Endothelial cell of umbilical vein (primary cell): ENCODE measurements around the gene DMBT1. TPM values are rescaled to one million over a fixed set of nuclear protein-coding genes. Genes with fewer than 3 reads are reported as not detected.

Experiments used
- BruUV-seq: library from RNA; stranded (reverse); fragments of 400-500 nt; replicated peaks from 2 replicates; lab custom pipeline; 2021; lab: Mats Ljungman, UMichigan
- CTCF ChIA-PET: fragments of 300-600, 350-600 bp; sonication (Branson Sonifier 250); formaldehyde crosslinking; loops from one replicate; lab custom pipeline; 2021; ENCODE audit warnings: antibody characterized with exemption, inconsistent platforms; lab: Charles Lee
- POLR2A ChIA-PET: fragments of 300-600, 350-600 bp; sonication (Branson Sonifier 250); formaldehyde crosslinking; loops from one replicate; lab custom pipeline; 2021; ENCODE audit warnings: antibody characterized with exemption, inconsistent platforms; lab: Charles Lee
- DNase-seq: peaks from one replicate; pipeline ENCODE4 v3.0.0-alpha.2; 2011; ENCODE audit warnings: low read depth, low spot score
- FAIRE-seq: peaks from 2 replicates; lab custom pipeline; 2011; peaks lifted over from hg19 to GRCh38; lab: Jason Lieb, UNC
- H2AFZ ChIP-seq: 2 replicates; pipeline ENCODE4 v1.6.0; 2012; ENCODE audit warnings: low read depth, low read length, control low read depth, inconsistent platforms
- H3K27ac ChIP-seq: 2 replicates; pipeline ENCODE4 v1.5.1; 2011; ENCODE audit warnings: low read depth, mild to moderate bottlenecking, control low read depth, low read length, moderate library complexity; ENCODE audit not compliant: insufficient read depth
- H3K27me3 ChIP-seq, 2 experiments: 2 replicates each; pipeline versions ENCODE4 v1.6.0 to v1.6.1; 2011; ENCODE audit warnings: low read length in 2 of 2, mixed read lengths in 1 of 2; ENCODE audit not compliant: control insufficient read depth in 2 of 2, insufficient read depth in 2 of 2
- H3K36me3 ChIP-seq, 2 experiments: 2 replicates in 1 of 2; 3 replicates in 1 of 2; pipeline ENCODE4 v1.5.1; 2011; ENCODE audit warnings: low read length in 2 of 2, mild to moderate bottlenecking in 1 of 2, moderate library complexity in 1 of 2; ENCODE audit not compliant: control insufficient read depth in 2 of 2, insufficient read depth in 2 of 2; ENCODE audit errors: extremely low read depth in 1 of 2
- H3K4me1 ChIP-seq: 3 replicates; pipeline ENCODE4 v1.5.1; 2011; ENCODE audit warnings: mild to moderate bottlenecking, low read length; ENCODE audit not compliant: control insufficient read depth, insufficient read depth; ENCODE audit errors: extremely low read depth
- H3K4me2 ChIP-seq: 2 replicates; pipeline ENCODE4 v1.6.1; 2011; ENCODE audit warnings: low read length, control low read depth, mixed read lengths; ENCODE audit not compliant: insufficient read depth
- H3K4me3 ChIP-seq, 3 experiments: fragments of 200-600 bp in 1 of 3; sonication (generic), shearing (Covaris generic) in 1 of 3; replicated peaks in 1 of 3; 2 replicates each; pipeline ENCODE4 v1.5.1; 2011 to 2016; ENCODE audit warnings: control low read depth in 3 of 3, low read length in 3 of 3, mild to moderate bottlenecking in 2 of 3, inconsistent platforms in 1 of 3, low read depth in 1 of 3, moderate library complexity in 1 of 3; ENCODE audit not compliant: insufficient read depth in 1 of 3
- H3K79me2 ChIP-seq: 2 replicates; pipeline ENCODE4 v1.6.0; 2012; ENCODE audit warnings: low read length, inconsistent platforms; ENCODE audit not compliant: control insufficient read depth, insufficient read depth
- H3K9ac ChIP-seq: replicated peaks from 2 replicates; pipeline ENCODE3; 2011; ENCODE audit warnings: low read length, control low read depth; ENCODE audit not compliant: insufficient read depth; ENCODE audit errors: extremely low read depth
- H3K9me1 ChIP-seq: replicated peaks from 3 replicates; pipeline ENCODE4 v1.6.0; 2011; ENCODE audit warnings: mild to moderate bottlenecking, low read length; ENCODE audit not compliant: control insufficient read depth, insufficient read depth; ENCODE audit errors: extremely low read depth
- H3K9me3 ChIP-seq: replicated peaks from 2 replicates; pipeline ENCODE4 v1.5.1; 2012; ENCODE audit warnings: low read length, inconsistent platforms; ENCODE audit not compliant: control insufficient read depth, insufficient read depth
- H4K20me1 ChIP-seq: replicated peaks from 2 replicates; pipeline ENCODE3; 2011; ENCODE audit warnings: mild to moderate bottlenecking, low read length; ENCODE audit not compliant: control insufficient read depth, insufficient read depth; ENCODE audit errors: extremely low read depth
- CTCF ChIP-seq, 2 donors: IDR thresholded peaks; 1 replicate in 1 of 2; 2 replicates in 1 of 2; pipeline ENCODE4 v1.5.1; 2011; ENCODE audit warnings: low read length in 2 of 2, mild to moderate bottlenecking in 2 of 2, moderate library complexity in 2 of 2, control low read depth in 1 of 2, inconsistent platforms in 1 of 2, low read depth in 1 of 2; ENCODE audit not compliant: insufficient read depth in 1 of 2; ENCODE audit errors: extremely low read depth in 1 of 2
- EZH2 ChIP-seq: IDR thresholded peaks from 2 replicates; pipeline ENCODE4 v1.6.1; 2012; ENCODE audit warnings: borderline replicate concordance, low read depth, mild to moderate bottlenecking, moderate library complexity, low read length, inconsistent platforms; ENCODE audit not compliant: severe bottlenecking
- FOS ChIP-seq: IDR thresholded peaks from 2 replicates; pipeline ENCODE4 v1.6.1; 2011; ENCODE audit warnings: mild to moderate bottlenecking, low read length, moderate library complexity, borderline replicate concordance; ENCODE audit not compliant: insufficient read depth
- GATA2 ChIP-seq: IDR thresholded peaks from 2 replicates; pipeline ENCODE4 v1.7.0; 2011; ENCODE audit warnings: low read depth, mild to moderate bottlenecking, moderate library complexity, mixed read lengths, low read length; ENCODE audit not compliant: insufficient read length, insufficient read depth
- JUN ChIP-seq: IDR thresholded peaks from 2 replicates; pipeline ENCODE4 v1.6.1; 2011; ENCODE audit warnings: borderline replicate concordance, low read depth; ENCODE audit not compliant: insufficient read length, insufficient read depth
- MAX ChIP-seq: IDR thresholded peaks from 2 replicates; pipeline ENCODE4 v1.6.1; 2011; ENCODE audit not compliant: insufficient read depth, insufficient read length
- MYC ChIP-seq: IDR thresholded peaks from one replicate; pipeline ENCODE4 v1.6.1; 2011; ENCODE audit warnings: mild to moderate bottlenecking, low read depth, low read length
- POLR2A ChIP-seq: IDR thresholded peaks from 2 replicates; pipeline ENCODE4 v1.6.1; 2012; ENCODE audit warnings: low read depth, mild to moderate bottlenecking, control low read depth, low read length
- POLR2AphosphoS5 ChIP-seq: IDR thresholded peaks from 2 replicates; pipeline ENCODE4 v1.6.1; 2012; ENCODE audit warnings: low read depth, mild to moderate bottlenecking, control low read depth, low read length, moderate library complexity; ENCODE audit not compliant: insufficient read depth
- dilution Hi-C: fragments of 300-500 bp; cut with MboI; formaldehyde crosslinking; loops from one replicate; pipeline ENCODE4 v1.15.0; 2019; ENCODE audit warnings: low sequenced_read_pairs; ENCODE audit not compliant: extremely low pct_ligation_motif_present
- intact Hi-C: fragments of 100-400 bp; cut with micrococcal nuclease; formaldehyde crosslinking; loops from one replicate; pipeline ENCODE4 v1.10.0; 2022
- polyA plus RNA-seq, 4 experiments: library from polyadenylated mRNA; depleted of rRNA in 3 of 4; stranded (reverse) in 3 of 4; unstranded in 1 of 4; fragments of >200 nt; gene quantifications; 2 replicates each; pipeline versions ENCODE4 v1.2.1 to v1.2.3, GENCODE V29; 2011 to 2012; ENCODE audit warnings: missing spikeins in 1 of 4
- total RNA-seq: library from RNA; stranded (reverse); gene quantifications from 2 replicates; pipeline ENCODE4 v1.2.3, GENCODE V29; 2021

DMBT1 gene
- total and polyA plus RNA-seq, 2 donors (not counting 3 experiments of a cell fraction or from before 2014, with no cell fraction given): 0.01 TPM; not detected in 1

- ChIA-PET POLR2A (no interaction called here), CTCF (interaction anchor here (1.3 kb wide), 1 partner anchor 57 kb away, joined by 4 read pairs; no protein-coding TSS in a partner anchor)
- dilution Hi-C loops (no loop called here), intact Hi-C loops (no loop called here)
- no peaks in the 10 kb centered on the region for H3K79me2 ChIP-seq
- no peak overlapping the region for H3K4me2 ChIP-seq
- H3K27me3 ChIP-seq: no peaks in the 10 kb centered on the region
- H3K4me1 ChIP-seq: no peaks in the 10 kb centered on the region
- no peak overlapping the region for H3K27ac ChIP-seq
- H3K36me3 ChIP-seq: no peaks in the 10 kb centered on the region
- TF ChIP-seq MYC: no peak
- no peak for TF ChIP-seq POLR2AphosphoS5
- no peak for TF ChIP-seq JUN
- TF ChIP-seq MAX: no peak
- TF ChIP-seq POLR2A: no peak
- no peak for TF ChIP-seq GATA2
- TF ChIP-seq FOS: no peak
- no peak for TF ChIP-seq CTCF (IDR thresholded peaks at IDR 0.05; ENCODE audit: extremely low read depth in 1 of 2, insufficient read depth in 1 of 2, low read depth in 1 of 2, low read length in 2 of 2)
- TF ChIP-seq EZH2: no peak
- DNase-seq (no peak), FAIRE-seq (no peak)
- H3K9me3 ChIP-seq: no peaks in the 10 kb centered on the region
- H4K20me1 ChIP-seq: no peaks in the 10 kb centered on the region
- H2AFZ ChIP-seq: no peak overlapping the region
- no peaks in the 10 kb centered on the region for H3K9me1 ChIP-seq
- no peak overlapping the region for H3K4me3 ChIP-seq
- H3K9ac ChIP-seq: no peak overlapping the region
- BruUV-seq: no TSS peak
These were observed 31.2 kb downstream of the DMBT1 start for GRCh38 chr10:122591736-122592135.
